ENCODE data around the gene HDAC4.

The HDAC4 gene

GRCh38 chr2:239061824-239062570, 338.8 kb downstream of the HDAC4 start:
- H3K4me1 ChIP-seq (ENCODE audit: control insufficient read depth, insufficient read depth, low read length, poor library complexity, severe bottlenecking) = no peaks in the 10 kb centered on the region
- no peaks in the 10 kb centered on the region for H3K27me3 ChIP-seq (replicated peaks; ENCODE audit: control insufficient read depth, insufficient read depth, low read length, poor library complexity, severe bottlenecking)
- no peak for DNase-seq
- no peak overlapping the region for H3K27ac ChIP-seq (ENCODE audit: insufficient read depth, low read length, poor library complexity, severe bottlenecking)
- no peak overlapping the region for H3K4me3 ChIP-seq (ENCODE audit: insufficient read depth, low read depth, low read length, poor library complexity, severe bottlenecking)
- no peaks in the 10 kb centered on the region for H3K9me3 ChIP-seq (ENCODE audit: control insufficient read depth, low read length)
- peaks cover 70% of the 10 kb centered on the region for H3K36me3 ChIP-seq (ENCODE audit: control insufficient read depth, insufficient read depth, low read length)

GRCh38 chr2:239061121-239061666, 339.6 kb downstream of the HDAC4 start:
- H3K9me3 ChIP-seq (ENCODE audit: control insufficient read depth, low read length) = no peaks in the 10 kb centered on the region
- no peak overlapping the region for H3K27ac ChIP-seq (ENCODE audit: insufficient read depth, low read length, poor library complexity, severe bottlenecking)
- DNase-seq = no peak
- no peak overlapping the region for H3K4me3 ChIP-seq (ENCODE audit: insufficient read depth, low read depth, low read length, poor library complexity, severe bottlenecking)
- no peaks in the 10 kb centered on the region for H3K4me1 ChIP-seq (ENCODE audit: control insufficient read depth, insufficient read depth, low read length, poor library complexity, severe bottlenecking)
- no peaks in the 10 kb centered on the region for H3K27me3 ChIP-seq (replicated peaks; ENCODE audit: control insufficient read depth, insufficient read depth, low read length, poor library complexity, severe bottlenecking)
- peaks cover 69% of the 10 kb centered on the region for H3K36me3 ChIP-seq (ENCODE audit: control insufficient read depth, insufficient read depth, low read length)

GRCh38 chr2:239060676-239061075, 340.1 kb downstream of the HDAC4 start:
- Histone ChIP-seq H3K4me3 (ENCODE audit: insufficient read depth, low read depth, low read length, poor library complexity, severe bottlenecking) (no peak overlapping the region), H3K36me3 (ENCODE audit: control insufficient read depth, insufficient read depth, low read length) (peaks cover 69% of the 10 kb centered on the region), H3K4me1 (ENCODE audit: control insufficient read depth, insufficient read depth, low read length, poor library complexity, severe bottlenecking) (no peaks in the 10 kb centered on the region), H3K9me3 (ENCODE audit: control insufficient read depth, low read length) (no peaks in the 10 kb centered on the region), H3K27me3 (replicated peaks; ENCODE audit: control insufficient read depth, insufficient read depth, low read length, poor library complexity, severe bottlenecking) (no peaks in the 10 kb centered on the region), H3K27ac (ENCODE audit: insufficient read depth, low read length, poor library complexity, severe bottlenecking) (no peak overlapping the region)
- DNase-seq = no peak

GRCh38 chr2:239059854-239060253, 341.0 kb downstream of the HDAC4 start:
- no peaks in the 10 kb centered on the region for H3K4me1 ChIP-seq (ENCODE audit: control insufficient read depth, insufficient read depth, low read length, poor library complexity, severe bottlenecking)
- DNase-seq = no peak
- H3K27ac ChIP-seq (ENCODE audit: insufficient read depth, low read length, poor library complexity, severe bottlenecking) = no peak overlapping the region
- no peaks in the 10 kb centered on the region for H3K9me3 ChIP-seq (ENCODE audit: control insufficient read depth, low read length)
- H3K4me3 ChIP-seq (ENCODE audit: insufficient read depth, low read depth, low read length, poor library complexity, severe bottlenecking) = no peak overlapping the region
- no peaks in the 10 kb centered on the region for H3K27me3 ChIP-seq (replicated peaks; ENCODE audit: control insufficient read depth, insufficient read depth, low read length, poor library complexity, severe bottlenecking)
- peaks cover 65% of the 10 kb centered on the region for H3K36me3 ChIP-seq (ENCODE audit: control insufficient read depth, insufficient read depth, low read length)

GRCh38 chr2:239058766-239059165, 342.1 kb downstream of the HDAC4 start:
- H3K4me3 ChIP-seq (ENCODE audit: insufficient read depth, low read depth, low read length, poor library complexity, severe bottlenecking) = no peak overlapping the region
- H3K27me3 ChIP-seq (replicated peaks; ENCODE audit: control insufficient read depth, insufficient read depth, low read length, poor library complexity, severe bottlenecking) = no peaks in the 10 kb centered on the region
- no peaks in the 10 kb centered on the region for H3K9me3 ChIP-seq (ENCODE audit: control insufficient read depth, low read length)
- no peak overlapping the region for H3K27ac ChIP-seq (ENCODE audit: insufficient read depth, low read length, poor library complexity, severe bottlenecking)
- DNase-seq = no peak
- H3K36me3 ChIP-seq (ENCODE audit: control insufficient read depth, insufficient read depth, low read length) = peaks cover 63% of the 10 kb centered on the region
- H3K4me1 ChIP-seq (ENCODE audit: control insufficient read depth, insufficient read depth, low read length, poor library complexity, severe bottlenecking) = no peaks in the 10 kb centered on the region

- no peak for DNase-seq
- H3K36me3 ChIP-seq (ENCODE audit: control insufficient read depth, insufficient read depth, low read length) = peaks cover 70% of the 10 kb centered on the region
Measured at GRCh38 chr2:239057533-239057932, 343.3 kb downstream of the HDAC4 start.

GRCh38 chr2:239056611-239057010, 344.2 kb downstream of the HDAC4 start:
- Histone ChIP-seq H3K27ac (ENCODE audit: insufficient read depth, low read length, poor library complexity, severe bottlenecking) (no peak overlapping the region), H3K4me1 (ENCODE audit: control insufficient read depth, insufficient read depth, low read length, poor library complexity, severe bottlenecking) (no peaks in the 10 kb centered on the region), H3K27me3 (replicated peaks; ENCODE audit: control insufficient read depth, insufficient read depth, low read length, poor library complexity, severe bottlenecking) (no peaks in the 10 kb centered on the region), H3K9me3 (ENCODE audit: control insufficient read depth, low read length) (no peaks in the 10 kb centered on the region), H3K36me3 (ENCODE audit: control insufficient read depth, insufficient read depth, low read length) (peaks cover 61% of the 10 kb centered on the region), H3K4me3 (ENCODE audit: insufficient read depth, low read depth, low read length, poor library complexity, severe bottlenecking) (no peak overlapping the region)
- no peak for DNase-seq

More at GRCh38 chr2:239057533-239057932, 343.3 kb downstream of the HDAC4 start:
- Histone ChIP-seq H3K27ac (ENCODE audit: insufficient read depth, low read length, poor library complexity, severe bottlenecking) (no peak overlapping the region), H3K9me3 (ENCODE audit: control insufficient read depth, low read length) (no peaks in the 10 kb centered on the region), H3K4me3 (ENCODE audit: insufficient read depth, low read depth, low read length, poor library complexity, severe bottlenecking) (no peak overlapping the region), H3K4me1 (ENCODE audit: control insufficient read depth, insufficient read depth, low read length, poor library complexity, severe bottlenecking) (no peaks in the 10 kb centered on the region), H3K27me3 (replicated peaks; ENCODE audit: control insufficient read depth, insufficient read depth, low read length, poor library complexity, severe bottlenecking) (no peaks in the 10 kb centered on the region)

GRCh38 chr2:239055756-239056493, 344.9 kb downstream of the HDAC4 start:
- Histone ChIP-seq H3K4me1 (ENCODE audit: control insufficient read depth, insufficient read depth, low read length, poor library complexity, severe bottlenecking) (no peaks in the 10 kb centered on the region), H3K9me3 (ENCODE audit: control insufficient read depth, low read length) (no peaks in the 10 kb centered on the region), H3K4me3 (ENCODE audit: insufficient read depth, low read depth, low read length, poor library complexity, severe bottlenecking) (no peak overlapping the region), H3K27me3 (replicated peaks; ENCODE audit: control insufficient read depth, insufficient read depth, low read length, poor library complexity, severe bottlenecking) (no peaks in the 10 kb centered on the region), H3K27ac (ENCODE audit: insufficient read depth, low read length, poor library complexity, severe bottlenecking) (no peak overlapping the region), H3K36me3 (ENCODE audit: control insufficient read depth, insufficient read depth, low read length) (peaks cover 54% of the 10 kb centered on the region)
- DNase-seq = no peak

- Histone ChIP-seq H3K4me1 (ENCODE audit: control insufficient read depth, insufficient read depth, low read length, poor library complexity, severe bottlenecking) (no peaks in the 10 kb centered on the region), H3K27ac (ENCODE audit: insufficient read depth, low read length, poor library complexity, severe bottlenecking) (no peak overlapping the region), H3K9me3 (ENCODE audit: control insufficient read depth, low read length) (no peaks in the 10 kb centered on the region), H3K36me3 (ENCODE audit: control insufficient read depth, insufficient read depth, low read length) (peaks cover 49% of the 10 kb centered on the region), H3K27me3 (replicated peaks; ENCODE audit: control insufficient read depth, insufficient read depth, low read length, poor library complexity, severe bottlenecking) (no peaks in the 10 kb centered on the region), H3K4me3 (ENCODE audit: insufficient read depth, low read depth, low read length, poor library complexity, severe bottlenecking) (no peak overlapping the region)
- no peak for DNase-seq
Measured at GRCh38 chr2:239054921-239055320, 345.9 kb downstream of the HDAC4 start.
